Measurements from ENCODE around the gene BOD1L2.

BOD1L2 gene

DNA sequence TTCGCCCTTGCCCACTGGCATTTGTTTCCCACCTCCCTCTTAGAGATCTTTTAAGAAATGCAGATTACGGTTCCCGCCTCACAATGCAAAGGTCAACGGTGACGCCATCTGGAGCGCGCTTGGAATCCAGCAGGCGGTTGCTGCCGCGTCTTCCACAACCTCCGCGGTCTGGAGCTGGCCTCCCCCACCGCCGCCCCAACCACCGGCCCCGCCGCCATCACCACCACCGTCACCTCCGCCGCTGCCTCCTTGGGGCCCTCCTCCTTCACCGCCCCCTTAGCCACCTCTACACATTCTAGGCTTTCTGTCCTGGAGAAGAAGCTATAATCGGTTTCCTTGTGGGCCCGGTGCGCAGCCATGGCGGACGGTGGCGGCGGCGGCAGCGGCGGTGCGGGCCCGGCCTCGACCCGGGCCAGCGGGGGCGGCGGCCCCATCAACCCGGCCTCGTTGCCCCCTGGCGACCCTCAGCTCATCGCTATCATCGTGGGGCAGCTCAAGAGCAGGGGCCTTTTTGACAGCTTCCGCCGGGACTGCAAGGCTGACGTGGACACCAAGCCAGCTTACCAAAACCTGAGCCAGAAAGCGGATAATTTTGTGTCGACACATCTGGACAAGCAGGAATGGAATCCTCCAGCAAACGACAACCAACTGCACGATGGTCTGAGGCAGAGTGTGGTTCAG, at the start of gene BOD1L2:
BOD1L2 (plus strand) TSS at position 132 of the 681 bp plus-strand sequence; CDS start at position 358, 226 bp downstream.
- no peak for DNase-seq

GRCh38 chr18:57107140-57107832, 39.6 kb upstream of the BOD1L2 start:
- no peak for DNase-seq

GRCh38 chr18:57110290-57110689, 36.6 kb upstream of the BOD1L2 start:
- no peak for DNase-seq

GRCh38 chr18:57113799-57114420, 33.0 kb upstream of the BOD1L2 start:
- no peak for DNase-seq

DNA sequence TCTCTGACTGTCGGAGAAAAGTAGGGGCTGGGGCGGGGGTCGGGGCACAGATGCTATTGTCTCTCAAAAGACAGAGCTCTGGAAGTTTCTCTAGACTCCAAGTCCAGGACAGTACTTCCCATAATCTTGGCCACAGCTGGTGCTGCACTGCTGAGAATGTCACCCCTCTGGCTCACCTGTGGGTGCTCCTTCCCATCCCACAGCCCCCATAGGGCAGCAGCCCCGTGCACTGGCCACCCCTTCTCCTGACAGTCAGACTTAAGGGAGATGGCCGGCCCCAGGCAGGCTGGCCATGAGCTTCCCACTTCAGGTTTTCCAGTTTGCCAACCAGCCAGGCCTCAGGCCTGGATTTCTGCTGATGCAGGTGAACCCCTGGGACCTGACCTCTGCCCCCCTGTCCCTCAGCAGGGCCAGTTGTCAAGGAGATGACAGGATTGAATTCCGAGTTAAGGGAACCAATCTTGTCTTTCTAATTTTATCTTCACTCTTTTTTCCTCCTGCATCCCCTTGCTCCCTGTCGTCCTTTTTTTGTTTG, 30.2 kb upstream of the BOD1L2 start:
- no peak for DNase-seq

- no peak for DNase-seq
Observed at GRCh38 chr18:57121542-57122112, 25.3 kb upstream of the BOD1L2 start.

DNA sequence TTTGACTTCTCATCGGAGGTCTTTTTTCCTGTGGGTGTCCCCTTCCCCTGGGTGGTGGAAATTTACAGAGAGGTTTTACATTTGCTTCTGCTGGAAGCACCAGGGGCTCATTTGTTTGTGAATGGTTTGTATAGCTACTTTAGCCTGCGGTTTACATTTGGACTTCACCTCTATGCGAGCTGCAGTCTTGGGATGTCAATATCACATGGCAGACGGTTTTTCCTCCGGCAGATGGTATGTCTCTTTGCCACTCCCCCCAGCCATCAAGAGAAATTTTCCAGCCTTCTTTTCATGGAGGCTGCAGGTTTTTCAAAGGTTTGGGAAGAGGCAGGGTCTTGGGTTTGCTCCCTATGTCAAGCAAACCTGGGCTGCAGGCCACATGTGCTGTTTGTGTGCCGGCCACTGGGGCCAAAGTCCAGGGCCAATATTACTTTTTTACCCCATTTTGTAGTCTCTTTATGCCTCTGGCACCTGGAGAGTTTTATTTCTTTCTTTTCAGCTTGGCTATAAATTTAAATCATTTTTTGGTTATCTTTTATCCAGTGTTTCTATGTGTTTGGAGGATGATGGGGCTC, 23.9 kb upstream of the BOD1L2 start:
- no peak for DNase-seq

- no peak for DNase-seq
Observed at GRCh38 chr18:57125627-57126026, 21.3 kb upstream of the BOD1L2 start.

GRCh38 chr18:57128220-57128932, 18.5 kb upstream of the BOD1L2 start:
- no peak for DNase-seq

GRCh38 chr18:57131101-57131500, 15.8 kb upstream of the BOD1L2 start:
- no peak for DNase-seq

DNA sequence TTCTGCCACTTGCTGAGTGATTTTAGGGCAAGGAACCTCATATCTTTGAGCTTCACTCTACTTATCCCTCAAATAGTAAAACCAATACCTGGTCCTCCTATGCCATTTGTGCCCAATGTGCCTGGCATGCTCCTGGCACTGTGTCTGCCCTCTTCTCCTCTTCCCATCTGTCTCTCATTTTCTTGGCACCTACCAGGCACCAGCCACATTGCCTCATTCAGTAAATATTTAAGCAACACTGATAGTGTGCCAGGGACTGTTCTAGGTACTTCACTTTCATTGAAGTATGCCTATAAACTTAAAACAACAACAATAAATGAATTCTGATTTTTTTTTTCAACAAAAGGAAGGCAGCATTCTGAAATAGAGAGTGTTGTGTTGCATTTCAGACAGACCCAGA, 15.1 kb upstream of the BOD1L2 start:
- no peak for DNase-seq

- no peak for DNase-seq
Observed at GRCh38 chr18:57134618-57135135, 12.2 kb upstream of the BOD1L2 start.

GRCh38 chr18:57135699-57136098, 11.2 kb upstream of the BOD1L2 start:
- DNase-seq: no peak

DNA sequence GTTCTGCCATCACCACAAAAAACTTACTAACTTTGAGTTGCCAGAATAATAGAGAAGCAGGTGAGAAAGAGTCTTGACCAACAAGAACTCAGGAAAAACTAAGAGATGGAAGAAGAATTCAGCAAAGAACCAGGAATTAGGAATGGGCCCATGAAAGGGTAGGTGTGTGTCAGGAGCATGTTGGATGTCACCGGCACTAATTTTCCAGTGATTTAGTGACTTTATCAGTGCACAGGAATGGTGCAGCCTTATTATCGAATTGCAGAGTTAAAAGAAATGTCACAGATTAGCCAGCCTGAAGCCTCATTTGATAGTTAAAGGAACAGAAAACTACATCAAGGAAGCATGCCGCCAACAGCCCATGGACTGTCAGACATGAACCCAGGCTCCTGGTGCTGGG, 9.0 kb upstream of the BOD1L2 start:
- DNase-seq: no peak

- no peak for DNase-seq
Observed at GRCh38 chr18:57141208-57142129, 5.4 kb upstream of the BOD1L2 start.

GRCh38 chr18:57142324-57142723, 4.6 kb upstream of the BOD1L2 start:
- DNase-seq: no peak

DNA sequence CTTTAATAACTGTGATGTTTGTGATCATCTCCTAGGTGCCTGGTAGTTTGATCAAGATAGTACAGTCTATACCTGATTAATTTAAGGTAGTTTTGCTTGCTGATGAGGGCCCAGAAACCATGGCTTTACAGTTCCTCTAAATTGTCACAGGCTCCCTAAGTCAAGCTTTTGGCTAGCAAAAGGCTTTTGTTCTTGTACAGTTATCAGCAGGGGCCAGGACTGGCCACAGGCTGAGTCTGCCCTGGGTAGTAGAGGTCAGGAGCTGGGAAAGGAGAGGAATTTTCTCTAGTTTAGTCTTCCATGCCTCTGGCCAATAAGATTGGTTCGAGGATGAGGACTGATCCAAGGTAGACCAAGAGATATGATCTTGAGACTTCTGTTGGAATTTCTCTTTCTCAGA, 3.6 kb upstream of the BOD1L2 start:
- no peak for DNase-seq

DNA sequence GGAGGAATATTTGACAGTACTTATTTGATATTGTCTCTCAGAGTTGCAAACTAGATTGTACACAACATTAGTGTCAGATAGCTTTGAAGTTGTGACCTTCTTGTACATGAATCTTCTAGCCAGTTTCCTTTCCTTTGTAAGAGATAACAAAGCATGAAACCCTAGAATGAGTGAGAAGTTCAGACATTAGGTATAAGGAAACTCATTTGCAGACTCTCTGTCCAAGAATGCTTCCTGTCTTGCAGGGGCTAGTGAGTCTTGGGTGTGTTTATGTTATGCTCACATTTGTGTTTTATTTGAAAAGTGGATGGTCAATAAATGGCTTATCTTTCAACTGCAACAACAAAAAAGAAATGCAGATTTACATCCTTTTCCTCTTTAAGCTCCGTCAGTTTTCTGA, 1.4 kb downstream of the BOD1L2 start:
- no peak for DNase-seq

DNA sequence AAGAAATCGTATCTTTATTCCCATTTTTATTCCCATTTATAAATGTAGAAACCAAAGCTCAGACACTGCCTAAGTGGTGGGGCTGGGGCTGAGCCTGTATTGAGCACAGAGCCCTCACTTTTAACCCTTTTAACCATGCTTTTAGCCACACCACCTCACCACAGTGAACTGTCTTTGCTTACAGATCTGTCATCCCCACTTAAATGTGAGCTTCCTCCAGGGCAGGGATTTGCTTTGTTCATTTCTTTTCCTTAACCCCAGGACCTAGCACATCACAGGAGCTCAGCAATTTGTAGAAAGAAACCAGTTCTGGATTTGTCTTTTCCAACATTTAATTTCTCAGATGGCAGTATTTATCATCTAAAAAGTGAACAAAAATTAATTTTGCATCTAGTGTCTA, 2.2 kb downstream of the BOD1L2 start:
- DNase-seq: no peak

- no peak for DNase-seq
Observed at GRCh38 chr18:57149531-57149930, 2.6 kb downstream of the BOD1L2 start.

GRCh38 chr18:57150081-57150480, 3.2 kb downstream of the BOD1L2 start:
- no peak for DNase-seq

Measured in NCI-H2081 treated with DMSO at 0.1 percent for 48 hours (cell line).